HL-60 (cell line): ENCODE data around the gene PIK3CD.

ENCODE experiments used
- CTCF ChIP-seq: IDR thresholded peaks from one replicate; pipeline ENCODE4 v1.5.1; 2011; ENCODE audit warnings: low read length, control low read depth, inconsistent platforms; ENCODE audit not compliant: insufficient read depth
- GABPA ChIP-seq: IDR thresholded peaks from 2 replicates; pipeline ENCODE4 v1.6.1; 2012; ENCODE audit warnings: low read depth
- POLR2AphosphoS5 ChIP-seq: IDR thresholded peaks from 2 replicates; pipeline ENCODE4 v1.6.1; 2012; ENCODE audit warnings: low read depth
- REST ChIP-seq: IDR thresholded peaks from 2 replicates; pipeline ENCODE4 v1.6.1; 2012; ENCODE audit warnings: low read depth; ENCODE audit not compliant: insufficient replicate concordance

- TF ChIP-seq CTCF (no peak), REST (no peak), GABPA (no peak), POLR2AphosphoS5 (no peak)
Observed at GRCh38 chr1:9691108-9691445, 39.5 kb downstream of the PIK3CD start.
